ENCODE data around the gene FGFR2.

Gene FGFR2

GRCh38 chr10:121551210-121551885 is 46.9 kb downstream of the FGFR2 start:
- no peak for DNase-seq

GRCh38 chr10:121544301-121544869 is 53.9 kb downstream of the FGFR2 start:
- DNase-seq, result no peak

GRCh38 chr10:121543545-121543944 is 54.7 kb downstream of the FGFR2 start:
- no peak for DNase-seq

GRCh38 chr10:121541450-121542120 is 56.7 kb downstream of the FGFR2 start:
- DNase-seq, result no peak

GRCh38 chr10:121540732-121541395 is 57.4 kb downstream of the FGFR2 start:
- DNase-seq, result no peak

- DNase-seq, result no peak
Measured at GRCh38 chr10:121539786-121540185, 58.5 kb downstream of the FGFR2 start.

- no peak for DNase-seq
Measured at GRCh38 chr10:121536310-121536913, 61.8 kb downstream of the FGFR2 start.

- no peak for DNase-seq
Measured at GRCh38 chr10:121535381-121535780, 62.9 kb downstream of the FGFR2 start.

GRCh38 chr10:121532292-121532864 is 65.9 kb downstream of the FGFR2 start:
- no peak for DNase-seq

- no peak for DNase-seq
Measured at GRCh38 chr10:121531830-121532178, 66.4 kb downstream of the FGFR2 start.

GRCh38 chr10:121531076-121531829 is 67.0 kb downstream of the FGFR2 start:
- no peak for DNase-seq

- DNase-seq, result no peak
Measured at GRCh38 chr10:121530481-121531075, 67.7 kb downstream of the FGFR2 start.

- no peak for DNase-seq
Measured at GRCh38 chr10:121527690-121528089, 70.6 kb downstream of the FGFR2 start.

- DNase-seq, result no peak
Measured at GRCh38 chr10:121526801-121527221, 71.4 kb downstream of the FGFR2 start.

GRCh38 chr10:121526135-121526790 is 72.0 kb downstream of the FGFR2 start:
- no peak for DNase-seq

GRCh38 chr10:121525251-121526134 is 72.8 kb downstream of the FGFR2 start:
- no peak for DNase-seq

GRCh38 chr10:121524157-121524817 is 74.0 kb downstream of the FGFR2 start:
- DNase-seq, result no peak

GRCh38 chr10:121522831-121523230 is 75.4 kb downstream of the FGFR2 start:
- no peak for DNase-seq

- DNase-seq, result no peak
Measured at GRCh38 chr10:121521794-121522556, 76.3 kb downstream of the FGFR2 start.

Data from cortex of kidney (tissue), 1 donor.